Subcutaneous abdominal adipose tissue (tissue), 5 donors: ENCODE data around the gene CFAP61.
A peak's percentile ranks its signal among the peaks of the same experiment; 100 is the strongest.

Source experiments
- H3K27ac ChIP-seq: one replicate; pipeline ENCODE4 v1.7.0; 2013; ENCODE audit warnings: low read depth, mild to moderate bottlenecking, inconsistent platforms, low read length, moderate library complexity
- H3K27me3 ChIP-seq, 5 donors: one replicate each; pipeline ENCODE4 v1.7.0; 2013; ENCODE audit warnings: low read length in 5 of 5, inconsistent platforms in 1 of 5; ENCODE audit not compliant: control insufficient read depth in 5 of 5, insufficient read depth in 4 of 5
- H3K36me3 ChIP-seq, 5 donors: one replicate each; pipeline ENCODE4 v1.7.0; 2013; ENCODE audit warnings: low read length in 5 of 5; ENCODE audit not compliant: control insufficient read depth in 5 of 5, insufficient read depth in 5 of 5
- H3K4me1 ChIP-seq, 5 donors: one replicate each; pipeline ENCODE4 v1.7.0; 2013; ENCODE audit warnings: low read length in 5 of 5, mild to moderate bottlenecking in 3 of 5, moderate library complexity in 1 of 5; ENCODE audit not compliant: control insufficient read depth in 5 of 5, insufficient read depth in 5 of 5
- H3K4me3 ChIP-seq, 5 donors: one replicate each; pipeline ENCODE4 v1.7.0; 2013; ENCODE audit warnings: low read length in 5 of 5, low read depth in 1 of 5
- H3K9ac ChIP-seq, 5 donors: one replicate each; pipeline ENCODE4 v1.7.0; 2013; ENCODE audit warnings: low read length in 5 of 5, mild to moderate bottlenecking in 4 of 5, moderate library complexity in 3 of 5
- H3K9me3 ChIP-seq, 5 donors: one replicate each; pipeline ENCODE4 v1.7.0; 2013; ENCODE audit warnings: low read length in 5 of 5; ENCODE audit not compliant: control insufficient read depth in 5 of 5
- donor health status: healthy.
- donor health status: healthy.
- donor health status: healthy.
- donor health status: healthy.
- donor health status: healthy.

CFAP61 gene

GRCh38 chr20:20027284-20027683 is 25.0 kb upstream of the CFAP61 start:
- Histone ChIP-seq H3K27ac (no peak overlapping the region), H3K4me1 (peaks cover 0 to 12% (median 6%) of the 10 kb centered on the region in 5 donors), H3K4me3 (no peak overlapping the region), H3K9ac (no peak overlapping the region), H3K36me3 (peaks cover 18 to 50% (median 27%) of the 10 kb centered on the region in 5 donors), H3K9me3 (no peaks in the 10 kb centered on the region), H3K27me3 (no peaks in the 10 kb centered on the region)

- Histone ChIP-seq H3K27me3 (no peaks in the 10 kb centered on the region), H3K4me1 (peaks cover 0 to 18% (median 6%) of the 10 kb centered on the region in 5 donors), H3K9ac (no peak overlapping the region), H3K9me3 (no peaks in the 10 kb centered on the region), H3K4me3 (no peak overlapping the region), H3K27ac (no peak overlapping the region), H3K36me3 (peaks cover 49 to 77% (median 52%) of the 10 kb centered on the region in 5 donors)
Measured at GRCh38 chr20:20031790-20032189, 20.5 kb upstream of the CFAP61 start.

DNA sequence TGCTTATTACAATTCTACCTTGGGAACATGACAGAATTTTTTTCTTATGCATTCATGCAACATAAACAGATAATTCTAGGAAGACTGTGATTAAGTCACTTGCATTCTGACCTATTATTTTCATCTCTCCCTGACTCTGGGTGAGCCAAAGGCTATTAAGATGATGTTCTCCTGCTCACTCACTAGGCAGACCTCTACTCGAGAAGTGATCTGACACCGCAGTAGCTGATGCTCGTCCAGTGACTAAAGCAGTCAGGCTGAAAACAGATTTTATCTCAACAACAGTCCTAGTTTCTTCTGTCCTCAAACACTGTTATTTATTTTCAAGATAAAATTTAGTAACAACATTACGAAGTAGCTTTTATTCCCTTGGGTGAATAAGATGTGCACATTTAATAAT is 17.8 kb upstream of the CFAP61 start:
- Histone ChIP-seq H3K4me1 (peaks cover 2 to 13% (median 5%) of the 10 kb centered on the region in 5 donors), H3K9ac (no peak overlapping the region), H3K27me3 (no peaks in the 10 kb centered on the region), H3K27ac (peak overlapping the region; percentile 7), H3K4me3 (no peak overlapping the region), H3K36me3 (peaks cover 62 to 83% (median 73%) of the 10 kb centered on the region in 5 donors), H3K9me3 (no peaks in the 10 kb centered on the region)

GRCh38 chr20:20036756-20037155 is 15.6 kb upstream of the CFAP61 start:
- H3K27me3 ChIP-seq = no peaks in the 10 kb centered on the region
- H3K27ac ChIP-seq = no peak overlapping the region
- H3K4me3 ChIP-seq = no peak overlapping the region
- no peaks in the 10 kb centered on the region for H3K9me3 ChIP-seq
- peaks cover 0 to 6% (median 3%) of the 10 kb centered on the region in 5 donors for H3K4me1 ChIP-seq
- H3K9ac ChIP-seq = no peak overlapping the region
- H3K36me3 ChIP-seq = peaks cover 71 to 98% (median 91%) of the 10 kb centered on the region in 5 donors

DNA sequence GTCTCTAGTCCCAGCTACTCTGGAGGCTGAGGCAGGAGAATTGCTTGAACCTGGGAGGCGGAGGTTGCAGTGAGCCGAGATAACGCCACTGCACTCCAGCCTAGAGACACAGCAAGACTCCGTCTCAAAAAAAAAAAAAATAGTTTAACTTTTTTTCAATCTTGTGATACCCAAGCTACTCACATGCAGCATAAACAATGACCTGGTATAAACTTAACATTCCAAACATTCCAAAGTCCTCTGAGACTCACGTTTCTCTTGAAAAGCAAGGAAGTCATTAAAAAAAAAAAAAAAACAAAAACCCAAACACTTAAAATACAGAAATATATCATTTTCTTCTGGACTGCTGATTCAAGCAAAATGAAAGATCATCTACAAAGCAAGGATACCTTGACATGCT is 14.4 kb upstream of the CFAP61 start:
- H3K4me1 ChIP-seq = peaks cover 0 to 6% (median 3%) of the 10 kb centered on the region in 5 donors
- no peaks in the 10 kb centered on the region for H3K9me3 ChIP-seq
- H3K27ac ChIP-seq = no peak overlapping the region
- no peak overlapping the region for H3K9ac ChIP-seq
- H3K36me3 ChIP-seq = peaks cover 73 to 98% (median 92%) of the 10 kb centered on the region in 5 donors
- no peaks in the 10 kb centered on the region for H3K27me3 ChIP-seq
- H3K4me3 ChIP-seq = no peak overlapping the region

DNA sequence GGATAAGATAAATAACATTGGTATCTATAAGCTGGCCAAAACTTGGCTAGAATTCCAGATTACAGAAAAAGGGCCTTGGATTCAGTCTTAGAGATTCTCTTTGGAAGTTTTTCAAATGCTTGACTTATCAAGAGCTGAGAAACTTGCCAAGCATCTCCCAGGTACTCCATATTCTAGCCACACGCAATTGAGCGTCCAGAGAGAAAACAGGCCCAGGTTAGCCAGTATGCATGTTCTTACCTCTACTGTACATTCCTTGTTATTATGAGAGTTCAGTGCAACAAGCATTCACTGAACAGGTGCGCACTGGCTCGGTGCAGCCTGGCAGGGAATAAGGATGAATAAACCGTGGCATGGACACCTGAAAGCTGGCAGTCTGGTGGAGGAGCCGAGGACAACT is 13.7 kb upstream of the CFAP61 start:
- H3K27me3 ChIP-seq = no peaks in the 10 kb centered on the region
- H3K4me1 ChIP-seq = peaks cover 0 to 6% (median 3%) of the 10 kb centered on the region in 5 donors
- no peak overlapping the region for H3K4me3 ChIP-seq
- no peak overlapping the region for H3K9ac ChIP-seq
- H3K27ac ChIP-seq = no peak overlapping the region
- H3K36me3 ChIP-seq = peaks cover 74 to 98% (median 92%) of the 10 kb centered on the region in 5 donors
- H3K9me3 ChIP-seq = no peaks in the 10 kb centered on the region

- H3K4me3 ChIP-seq = no peak overlapping the region
- no peaks in the 10 kb centered on the region for H3K27me3 ChIP-seq
- H3K9me3 ChIP-seq = no peaks in the 10 kb centered on the region
- peaks cover 80 to 100% (median 97%) of the 10 kb centered on the region in 5 donors for H3K36me3 ChIP-seq
- H3K9ac ChIP-seq = no peak overlapping the region
- no peak overlapping the region for H3K27ac ChIP-seq
- peaks cover 0 to 3% (median 0%) of the 10 kb centered on the region in 5 donors for H3K4me1 ChIP-seq
Measured at GRCh38 chr20:20039752-20040387, 12.5 kb upstream of the CFAP61 start.

- no peaks in the 10 kb centered on the region for H3K27me3 ChIP-seq
- peak overlapping the region; percentile 82 to 98 (median 93) for H3K9ac ChIP-seq
- peaks cover 3 to 24% (median 15%) of the 10 kb centered on the region in 5 donors for H3K4me1 ChIP-seq
- H3K36me3 ChIP-seq = peaks cover 28 to 36% (median 35%) of the 10 kb centered on the region in 5 donors
- no peaks in the 10 kb centered on the region for H3K9me3 ChIP-seq
- H3K27ac ChIP-seq = peak overlapping the region; percentile 72
- peak overlapping the region; percentile 89 to 99 (median 96) for H3K4me3 ChIP-seq
Measured at GRCh38 chr20:20051767-20052073, 612 bp upstream of the CFAP61 start.

DNA sequence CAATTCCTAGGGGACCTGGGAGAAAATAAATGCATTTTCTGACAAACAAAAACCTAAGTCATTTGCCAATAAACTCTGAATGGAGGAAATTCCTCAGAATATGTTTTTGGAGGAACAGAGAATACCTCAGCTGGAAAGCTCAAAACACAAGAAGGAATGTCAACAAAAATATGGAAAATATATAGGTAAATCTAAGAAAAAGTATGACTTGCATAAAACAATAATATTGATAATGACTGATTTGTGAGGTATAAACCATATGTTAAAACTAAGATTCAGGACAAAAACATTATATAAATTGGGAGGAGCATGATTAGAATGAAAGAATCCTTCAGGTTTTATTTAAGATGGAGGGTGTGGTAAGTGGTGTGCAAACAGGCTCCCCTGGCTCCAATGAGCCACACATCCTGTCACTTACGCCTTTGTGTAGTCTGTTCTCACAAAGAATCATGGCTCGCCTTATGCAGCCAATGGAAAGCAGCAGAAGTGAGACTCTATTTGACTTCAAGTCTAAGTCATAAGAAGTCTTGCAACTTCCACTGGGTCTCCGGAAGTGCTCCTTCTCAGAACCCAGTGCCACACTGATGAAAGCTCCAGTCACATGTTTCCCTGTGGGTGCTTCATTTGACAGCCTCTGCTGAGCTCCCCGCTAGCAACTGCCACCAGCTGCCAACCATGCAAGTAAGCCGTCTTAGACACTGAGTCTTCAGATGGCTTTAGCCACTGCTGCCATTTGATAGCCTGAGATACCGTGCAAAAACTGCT is 8.1 kb downstream of the CFAP61 start:
- Histone ChIP-seq H3K4me1 (no peaks in the 10 kb centered on the region), H3K27ac (no peak overlapping the region)

GRCh38 chr20:20063941-20064702 is 11.8 kb downstream of the CFAP61 start:
- Histone ChIP-seq H3K9me3 (no peaks in the 10 kb centered on the region), H3K36me3 (no peaks in the 10 kb centered on the region), H3K4me3 (no peak overlapping the region), H3K9ac (no peak overlapping the region), H3K27ac (no peak overlapping the region), H3K27me3 (peaks cover 0 to 6% (median 0%) of the 10 kb centered on the region in 5 donors), H3K4me1 (no peaks in the 10 kb centered on the region)

More for the DNA sequence above, 8.1 kb downstream of the CFAP61 start:
- Histone ChIP-seq H3K9me3 (no peaks in the 10 kb centered on the region), H3K4me3 (no peak overlapping the region), H3K27me3 (peaks cover 0 to 6% (median 0%) of the 10 kb centered on the region in 5 donors), H3K36me3 (no peaks in the 10 kb centered on the region), H3K9ac (no peak overlapping the region)
